Esophagus muscularis mucosa (tissue), 4 donors: ENCODE data around the gene CCDC92B. TPM values are rescaled to one million over a fixed set of nuclear protein-coding genes. Genes with fewer than 3 reads are reported as not detected.

ENCODE experiments used
- DNase-seq: peaks from one replicate; pipeline ENCODE4 v3.0.0-alpha.2; 2017; ENCODE audit errors: extremely low spot score
- H3K27ac ChIP-seq, 4 donors: fragments of 200-600 bp; sonication (generic); replicated peaks in 1 of 4; 1 replicate in 3 of 4; 2 replicates in 1 of 4; pipeline ENCODE4 v1.5.1; 2016 to 2019; ENCODE audit warnings: mild to moderate bottlenecking in 1 of 4
- H3K27me3 ChIP-seq, 4 donors: fragments of 200-600 bp; sonication (generic); one replicate each; pipeline versions ENCODE4 v1.5.1 to v1.6.0; 2016 to 2019
- H3K36me3 ChIP-seq, 4 donors: fragments of 200-600 bp; sonication (generic); one replicate each; pipeline ENCODE4 v1.5.1; 2016 to 2019
- H3K4me1 ChIP-seq, 4 donors: fragments of 200-600 bp; sonication (generic); one replicate each; pipeline ENCODE4 v1.5.1; 2016 to 2019
- H3K4me3 ChIP-seq, 4 donors: fragments of 200-600 bp; sonication (generic); 1 replicate in 2 of 4; 2 replicates in 2 of 4; pipeline ENCODE4 v1.5.1; 2016 to 2019; ENCODE audit warnings: mild to moderate bottlenecking in 4 of 4, moderate library complexity in 1 of 4
- H3K9me3 ChIP-seq, 4 donors: fragments of 200-600 bp; sonication (generic); 1 replicate in 3 of 4; 2 replicates in 1 of 4; pipeline ENCODE4 v1.5.1; 2016 to 2019
- EP300 ChIP-seq: sonication (generic); formaldehyde crosslinking; IDR thresholded peaks from one replicate; pipeline ENCODE4 v1.6.1; 2017; ENCODE audit warnings: antibody characterized with exemption
- POLR2A ChIP-seq: fragments of 450-650 bp; IDR thresholded peaks from one replicate; pipeline ENCODE4 v1.6.1; 2017; ENCODE audit warnings: antibody characterized with exemption, moderate library complexity, mild to moderate bottlenecking, low read depth
- POLR2AphosphoS5 ChIP-seq, 2 donors: sonication (generic); formaldehyde crosslinking; IDR thresholded peaks; one replicate each; pipeline ENCODE4 v1.6.1; 2017; ENCODE audit warnings: antibody characterized with exemption in 2 of 2
- WGBS: methylation state at CpG from one replicate; pipeline ENCODE4 v1.1.5; 2018; 5-methylcytosine and 5-hydroxymethylcytosine counted together
- intact Hi-C: fragments of 100-400 bp; cut with DNase I; formaldehyde crosslinking; loops from one replicate; pipeline ENCODE4 v1.15.1; 2023
- total RNA-seq, 4 donors: library from RNA; depleted of rRNA; stranded (reverse); fragments of >200 nt; gene quantifications; one replicate each; pipeline versions ENCODE4 v1.1.0 to v1.2.1, GENCODE V29; 2016
- TF ChIP-seq, protein P1 (sequence below), 3 experiments: fragments of 200-600 bp in 2 of 3; fragments of 450-650 bp in 1 of 3; sonication (generic) in 2 of 3; IDR thresholded peaks; one replicate each; pipeline ENCODE4 v1.5.1; 2017 to 2019; ENCODE audit warnings: antibody characterized with exemption in 3 of 3, mild to moderate bottlenecking in 2 of 3, moderate library complexity in 1 of 3

The CCDC92B gene
- total RNA-seq, 4 donors from 2014 or later, result 0.13 to 0.42 TPM; not detected in 2

GRCh38 chr17:2691965-2692780 is 57.3 kb downstream of the CCDC92B start:
- TF ChIP-seq POLR2A (no peak), POLR2AphosphoS5 (IDR thresholded peaks at IDR 0.05) (no peak), EP300 (no peak)
- TF ChIP-seq, protein P1, sequence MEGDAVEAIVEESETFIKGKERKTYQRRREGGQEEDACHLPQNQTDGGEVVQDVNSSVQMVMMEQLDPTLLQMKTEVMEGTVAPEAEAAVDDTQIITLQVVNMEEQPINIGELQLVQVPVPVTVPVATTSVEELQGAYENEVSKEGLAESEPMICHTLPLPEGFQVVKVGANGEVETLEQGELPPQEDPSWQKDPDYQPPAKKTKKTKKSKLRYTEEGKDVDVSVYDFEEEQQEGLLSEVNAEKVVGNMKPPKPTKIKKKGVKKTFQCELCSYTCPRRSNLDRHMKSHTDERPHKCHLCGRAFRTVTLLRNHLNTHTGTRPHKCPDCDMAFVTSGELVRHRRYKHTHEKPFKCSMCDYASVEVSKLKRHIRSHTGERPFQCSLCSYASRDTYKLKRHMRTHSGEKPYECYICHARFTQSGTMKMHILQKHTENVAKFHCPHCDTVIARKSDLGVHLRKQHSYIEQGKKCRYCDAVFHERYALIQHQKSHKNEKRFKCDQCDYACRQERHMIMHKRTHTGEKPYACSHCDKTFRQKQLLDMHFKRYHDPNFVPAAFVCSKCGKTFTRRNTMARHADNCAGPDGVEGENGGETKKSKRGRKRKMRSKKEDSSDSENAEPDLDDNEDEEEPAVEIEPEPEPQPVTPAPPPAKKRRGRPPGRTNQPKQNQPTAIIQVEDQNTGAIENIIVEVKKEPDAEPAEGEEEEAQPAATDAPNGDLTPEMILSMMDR (IDR thresholded peaks at IDR 0.05), result no peak
- Histone ChIP-seq H3K27ac (no peak overlapping the region), H3K4me3 (no peak overlapping the region), H3K9me3 (no peaks in the 10 kb centered on the region), H3K4me1 (peaks cover 28 to 34% (median 29%) of the 10 kb centered on the region in 4 donors), H3K36me3 (peaks cover 59 to 76% (median 72%) of the 10 kb centered on the region in 4 donors), H3K27me3 (no peaks in the 10 kb centered on the region)
- WGBS, result 92% methylated on average over 23 of the region's 71 CpGs
- DNase-seq, result no peak
- intact Hi-C loops, result no loop called here

DNA sequence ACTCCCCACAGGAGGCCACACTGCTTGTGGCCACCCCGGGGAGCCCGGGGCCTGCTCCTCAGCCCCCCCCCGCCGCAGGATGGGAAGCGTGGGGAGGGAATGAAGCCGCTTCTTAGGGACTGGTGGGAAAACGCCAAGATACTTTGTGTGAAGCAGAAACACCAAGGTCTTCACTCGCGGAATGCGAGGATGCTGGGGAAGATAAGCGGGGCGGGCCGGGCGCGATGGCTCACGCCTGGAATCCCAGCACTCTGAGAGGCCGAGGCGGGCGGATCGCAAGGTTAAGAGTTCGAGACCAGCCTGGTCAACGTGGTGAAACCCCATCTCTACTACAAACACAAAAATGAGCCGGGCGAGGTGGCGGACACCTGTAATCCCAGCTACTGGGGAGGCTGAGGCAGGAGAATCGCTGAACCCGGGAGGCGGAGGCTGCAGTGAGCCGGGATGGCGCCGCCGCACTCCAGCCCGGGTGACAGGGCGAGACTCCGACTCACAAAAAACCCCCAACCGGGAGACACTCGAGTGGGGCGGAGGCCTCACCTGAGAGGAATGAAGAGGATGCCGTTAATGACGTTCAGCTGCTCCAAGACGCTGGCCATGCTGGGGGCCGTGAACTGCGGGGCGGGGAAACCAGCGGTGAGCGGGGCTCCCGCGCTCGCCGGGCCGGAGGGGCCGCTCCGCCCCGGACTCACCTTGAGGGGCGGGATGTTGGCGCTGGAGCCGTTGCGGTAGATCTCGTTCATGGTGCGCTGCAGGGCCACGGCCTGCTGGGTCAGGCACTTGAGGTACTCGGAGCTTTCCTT is 58.2 kb downstream of the CCDC92B start:
- H3K4me1 ChIP-seq, result peaks cover 37 to 43% (median 38%) of the 10 kb centered on the region in 4 donors
- no peaks in the 10 kb centered on the region for H3K9me3 ChIP-seq
- H3K27ac ChIP-seq, result no peak overlapping the region
- H3K4me3 ChIP-seq, result no peak overlapping the region
- peaks cover 50 to 67% (median 63%) of the 10 kb centered on the region in 4 donors for H3K36me3 ChIP-seq
- intact Hi-C loops, result no loop called here
- no peak for DNase-seq
- no peak for TF ChIP-seq EP300
- TF ChIP-seq, protein P1 (IDR thresholded peaks at IDR 0.05), result no peak
- TF ChIP-seq POLR2AphosphoS5 (IDR thresholded peaks at IDR 0.05), result no peak
- TF ChIP-seq POLR2A, result no peak
- 93% methylated on average over 55 of the region's 62 CpGs for WGBS
- H3K27me3 ChIP-seq, result no peaks in the 10 kb centered on the region

DNA sequence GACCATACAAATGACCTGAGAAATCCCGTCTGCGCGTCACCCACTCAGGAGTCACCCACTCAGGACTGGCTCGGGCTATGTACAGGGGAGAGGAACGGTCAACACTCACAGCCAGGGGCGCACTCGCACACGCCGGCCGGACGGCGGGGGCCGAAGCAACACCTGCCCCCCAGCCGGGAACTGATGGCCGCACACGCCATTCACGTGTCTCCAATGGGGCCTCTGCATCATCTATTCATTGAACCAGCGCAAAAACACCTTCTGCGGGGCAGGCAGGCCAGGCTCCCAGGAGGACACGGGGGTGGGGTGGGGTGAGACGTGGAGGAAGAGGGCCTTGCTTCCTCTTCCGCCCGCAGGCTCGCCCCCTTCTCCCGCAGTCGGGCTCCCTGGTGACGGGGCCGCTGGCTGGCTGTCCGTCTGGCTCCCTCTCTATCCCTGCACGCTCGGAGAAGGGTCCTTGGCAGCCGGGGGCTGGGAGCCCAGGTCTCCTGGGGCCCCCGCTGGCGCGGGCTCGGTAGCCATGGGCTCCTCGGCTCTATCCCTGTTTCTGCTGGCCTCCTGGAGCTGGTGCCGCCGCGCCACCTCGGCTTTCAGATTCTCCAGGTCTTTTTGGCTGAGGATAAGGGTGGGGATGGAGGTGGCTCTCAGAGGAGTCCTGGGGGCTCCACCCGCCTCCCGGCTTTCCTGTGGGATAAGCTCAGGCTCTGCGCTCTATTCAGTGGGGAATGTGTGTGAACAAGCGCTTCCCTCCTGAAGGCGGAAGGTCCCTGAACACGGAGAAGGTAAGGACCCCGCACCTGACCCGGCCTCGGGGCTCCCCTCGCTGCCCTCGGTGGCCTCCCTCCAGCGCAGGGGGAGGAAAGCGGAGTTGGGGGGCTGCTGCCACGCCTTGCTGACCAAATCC is 59.0 kb downstream of the CCDC92B start:
- Histone ChIP-seq H3K36me3 (peaks cover 42 to 62% (median 55%) of the 10 kb centered on the region in 4 donors), H3K27ac (peak overlapping the region; percentile 71 to 75 (median 72)), H3K9me3 (no peaks in the 10 kb centered on the region), H3K4me1 (peaks cover 40 to 51% (median 44%) of the 10 kb centered on the region in 4 donors), H3K4me3 (peak overlapping the region in 1 of 4 donors; percentile 23), H3K27me3 (no peaks in the 10 kb centered on the region)
- intact Hi-C loops, result no loop called here
- 85% methylated on average over 33 of the region's 55 CpGs for WGBS
- TF ChIP-seq POLR2AphosphoS5 (IDR thresholded peaks at IDR 0.05) (peak in 1 of 2 donors; percentile 12), POLR2A (no peak)
- no peak for DNase-seq

GRCh38 chr17:2689411-2690164 is 59.9 kb downstream of the CCDC92B start:
- no peaks in the 10 kb centered on the region for H3K27me3 ChIP-seq
- no peaks in the 10 kb centered on the region for H3K9me3 ChIP-seq
- H3K27ac ChIP-seq, result peak overlapping the region; percentile 71 to 75 (median 72)
- peaks cover 33 to 59% (median 51%) of the 10 kb centered on the region in 4 donors for H3K36me3 ChIP-seq
- TF ChIP-seq POLR2AphosphoS5 (IDR thresholded peaks at IDR 0.05) (peak in 1 of 2 donors; percentile 29), EP300 (no peak), POLR2A (no peak)
- TF ChIP-seq, protein P1 (IDR thresholded peaks at IDR 0.05), result no peak
- H3K4me1 ChIP-seq, result peaks cover 40 to 51% (median 44%) of the 10 kb centered on the region in 4 donors
- DNase-seq, result peak; percentile 88
- WGBS, result 63% methylated on average over 34 of the region's 40 CpGs
- intact Hi-C loops, result loop anchor here (5.0 to 10.0 kb wide), 2 partner anchors 97 to 175 kb away; partner anchors contain the start of genes METTL16 and PAFAH1B1
- H3K4me3 ChIP-seq, result peak overlapping the region in 1 of 4 donors; percentile 23
